Endothelial cell of umbilical vein (primary cell): ENCODE measurements around the gene ACSBG1.

ENCODE experiments used
- GATA2 ChIP-seq: IDR thresholded peaks from 2 replicates; pipeline ENCODE4 v1.7.0; 2011; ENCODE audit warnings: low read depth, mild to moderate bottlenecking, moderate library complexity, mixed read lengths, low read length; ENCODE audit not compliant: insufficient read length, insufficient read depth
- TF ChIP-seq, protein P1 (sequence below), 2 donors: IDR thresholded peaks; 1 replicate in 1 of 2; 2 replicates in 1 of 2; pipeline ENCODE4 v1.5.1; 2011; ENCODE audit warnings: low read length in 2 of 2, mild to moderate bottlenecking in 2 of 2, moderate library complexity in 2 of 2, control low read depth in 1 of 2, inconsistent platforms in 1 of 2, low read depth in 1 of 2; ENCODE audit not compliant: insufficient read depth in 1 of 2; ENCODE audit errors: extremely low read depth in 1 of 2

DNA sequence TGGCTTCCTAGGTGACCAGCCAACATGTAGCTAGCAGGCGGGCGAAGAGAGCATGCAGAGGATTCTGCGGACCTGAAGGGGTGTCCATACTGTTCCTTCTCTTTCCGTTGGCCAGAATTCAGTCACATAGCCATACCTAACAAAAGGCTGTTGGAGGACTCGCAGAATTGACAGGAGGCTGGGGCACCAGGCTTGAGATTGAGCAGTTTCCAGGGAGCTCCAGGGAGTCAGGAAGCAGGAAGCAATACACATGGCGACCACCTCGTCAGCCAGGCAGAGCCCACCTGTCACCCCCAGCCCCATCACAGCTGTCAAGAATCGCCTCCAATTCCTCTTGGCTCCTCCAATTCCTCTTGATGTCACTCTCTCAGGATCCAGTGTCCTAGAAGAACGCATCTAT lies 16.8 kb upstream of the ACSBG1 start:
- TF ChIP-seq, protein P1, sequence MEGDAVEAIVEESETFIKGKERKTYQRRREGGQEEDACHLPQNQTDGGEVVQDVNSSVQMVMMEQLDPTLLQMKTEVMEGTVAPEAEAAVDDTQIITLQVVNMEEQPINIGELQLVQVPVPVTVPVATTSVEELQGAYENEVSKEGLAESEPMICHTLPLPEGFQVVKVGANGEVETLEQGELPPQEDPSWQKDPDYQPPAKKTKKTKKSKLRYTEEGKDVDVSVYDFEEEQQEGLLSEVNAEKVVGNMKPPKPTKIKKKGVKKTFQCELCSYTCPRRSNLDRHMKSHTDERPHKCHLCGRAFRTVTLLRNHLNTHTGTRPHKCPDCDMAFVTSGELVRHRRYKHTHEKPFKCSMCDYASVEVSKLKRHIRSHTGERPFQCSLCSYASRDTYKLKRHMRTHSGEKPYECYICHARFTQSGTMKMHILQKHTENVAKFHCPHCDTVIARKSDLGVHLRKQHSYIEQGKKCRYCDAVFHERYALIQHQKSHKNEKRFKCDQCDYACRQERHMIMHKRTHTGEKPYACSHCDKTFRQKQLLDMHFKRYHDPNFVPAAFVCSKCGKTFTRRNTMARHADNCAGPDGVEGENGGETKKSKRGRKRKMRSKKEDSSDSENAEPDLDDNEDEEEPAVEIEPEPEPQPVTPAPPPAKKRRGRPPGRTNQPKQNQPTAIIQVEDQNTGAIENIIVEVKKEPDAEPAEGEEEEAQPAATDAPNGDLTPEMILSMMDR (IDR thresholded peaks at IDR 0.05; ENCODE audit: extremely low read depth in 1 of 2, insufficient read depth in 1 of 2, low read depth in 1 of 2, low read length in 2 of 2) = no peak
- TF ChIP-seq GATA2 = no peak
